HG02870 (cell line): ENCODE results near the gene EXTL1.
"Not testable (repeated sequence)": the region's sequence is repeated elsewhere in the genome, so short reads cannot be mapped to it uniquely, and the experiment has no call there.

ENCODE experiments used
- ATAC-seq: cut with Tn5 transposase; IDR thresholded peaks from one replicate; pipeline ENCODE4 v1.9.1; 2021; ENCODE audit warnings: mild to moderate bottlenecking, moderate library complexity; ENCODE audit not compliant: unreplicated experiment

The EXTL1 gene, protein sequence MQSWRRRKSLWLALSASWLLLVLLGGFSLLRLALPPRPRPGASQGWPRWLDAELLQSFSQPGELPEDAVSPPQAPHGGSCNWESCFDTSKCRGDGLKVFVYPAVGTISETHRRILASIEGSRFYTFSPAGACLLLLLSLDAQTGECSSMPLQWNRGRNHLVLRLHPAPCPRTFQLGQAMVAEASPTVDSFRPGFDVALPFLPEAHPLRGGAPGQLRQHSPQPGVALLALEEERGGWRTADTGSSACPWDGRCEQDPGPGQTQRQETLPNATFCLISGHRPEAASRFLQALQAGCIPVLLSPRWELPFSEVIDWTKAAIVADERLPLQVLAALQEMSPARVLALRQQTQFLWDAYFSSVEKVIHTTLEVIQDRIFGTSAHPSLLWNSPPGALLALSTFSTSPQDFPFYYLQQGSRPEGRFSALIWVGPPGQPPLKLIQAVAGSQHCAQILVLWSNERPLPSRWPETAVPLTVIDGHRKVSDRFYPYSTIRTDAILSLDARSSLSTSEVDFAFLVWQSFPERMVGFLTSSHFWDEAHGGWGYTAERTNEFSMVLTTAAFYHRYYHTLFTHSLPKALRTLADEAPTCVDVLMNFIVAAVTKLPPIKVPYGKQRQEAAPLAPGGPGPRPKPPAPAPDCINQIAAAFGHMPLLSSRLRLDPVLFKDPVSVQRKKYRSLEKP

DNA sequence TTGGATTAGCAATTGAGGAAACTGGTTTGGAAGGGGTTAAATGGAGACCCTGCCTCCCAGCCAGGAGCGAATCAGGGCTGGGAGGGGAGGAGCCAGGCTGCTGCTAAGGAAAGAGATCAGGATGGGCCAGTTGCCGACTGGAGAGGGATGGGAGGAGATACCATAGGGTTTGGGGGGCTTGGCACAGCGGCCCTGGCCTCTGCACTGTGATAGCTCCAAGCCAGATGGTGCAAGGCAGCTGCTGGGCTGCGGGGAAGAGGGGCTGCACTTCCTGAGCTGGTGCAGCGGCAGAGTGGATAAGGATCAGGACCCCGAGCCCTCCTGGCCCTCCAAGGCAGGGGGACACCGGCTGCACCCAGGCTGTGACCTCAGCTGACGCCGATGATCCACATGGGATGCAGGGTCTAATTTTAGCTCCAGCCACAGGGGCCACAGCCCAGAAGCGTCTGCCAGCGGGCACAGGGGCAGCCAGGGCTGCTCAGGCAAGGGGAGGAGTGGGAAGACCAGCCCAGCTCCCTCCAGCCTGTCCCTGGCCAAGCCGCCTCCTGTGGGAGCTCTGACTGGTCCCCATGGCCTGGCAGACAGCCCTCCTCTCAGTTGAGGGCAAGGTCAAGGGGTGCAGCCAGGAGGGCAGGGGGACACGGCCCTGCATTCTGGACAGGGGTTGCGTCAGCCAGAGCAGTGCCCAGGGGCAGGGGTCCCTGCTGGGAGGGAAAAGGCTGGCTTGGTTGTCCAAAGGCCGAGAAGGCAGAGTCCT, at the start of gene EXTL1:
Gene EXTL1 (plus strand): TSS at position 129 of the 757 bp plus-strand sequence. CDS start 872 bp downstream, outside the sequence.
- no peak for ATAC-seq

DNA sequence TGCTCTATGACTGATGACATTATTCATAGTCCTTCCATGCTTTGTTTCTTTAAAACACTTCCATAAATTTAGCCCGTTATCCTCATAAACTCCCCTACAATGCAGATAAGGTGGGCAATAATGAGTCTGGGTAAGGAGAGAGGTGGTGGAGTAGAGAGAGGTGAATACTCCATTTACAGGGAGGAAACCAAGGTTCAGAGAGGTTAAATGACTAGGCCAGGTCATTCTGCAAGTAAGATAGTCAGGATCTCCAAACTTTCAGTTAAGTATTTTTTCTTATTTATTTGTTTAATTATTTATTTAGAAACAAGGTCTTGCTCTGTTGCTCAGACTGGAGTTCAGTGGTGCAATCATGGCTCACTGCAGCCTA, 49.8 kb upstream of the EXTL1 start:
- ATAC-seq = no peak

DNA sequence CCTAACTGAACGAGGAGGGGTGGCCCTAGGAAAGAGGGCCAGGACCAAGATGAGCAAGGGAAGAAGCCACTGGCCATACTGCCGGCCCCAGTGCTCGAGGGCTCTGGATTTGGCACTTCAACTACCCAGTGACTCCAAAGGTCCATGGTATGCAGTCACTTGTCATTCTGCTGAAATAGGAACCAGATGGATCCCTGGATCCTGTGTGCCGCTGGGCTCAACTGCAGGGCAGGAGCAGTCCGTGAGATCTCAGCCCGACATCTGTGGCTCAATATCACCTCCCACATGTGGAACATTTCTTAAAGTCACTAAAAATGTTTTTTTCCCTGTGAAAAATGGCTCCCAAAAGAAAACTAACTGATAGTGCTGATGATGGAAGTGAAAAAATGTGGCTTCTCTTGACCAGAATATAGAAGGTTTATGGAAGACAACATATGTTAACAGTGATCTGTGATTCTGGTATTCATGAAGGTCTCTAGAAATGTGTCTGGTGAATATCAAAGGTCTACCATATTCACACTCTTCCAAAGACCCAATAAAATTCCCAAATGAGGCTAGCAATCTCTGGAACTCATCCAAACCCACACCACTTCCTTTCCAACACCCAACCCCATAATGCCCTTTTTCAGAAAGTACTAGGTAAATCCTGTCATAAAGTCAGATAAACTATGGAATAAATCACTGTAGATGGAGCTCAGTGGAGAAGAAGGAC, 47.8 kb upstream of the EXTL1 start:
- no peak for ATAC-seq

DNA sequence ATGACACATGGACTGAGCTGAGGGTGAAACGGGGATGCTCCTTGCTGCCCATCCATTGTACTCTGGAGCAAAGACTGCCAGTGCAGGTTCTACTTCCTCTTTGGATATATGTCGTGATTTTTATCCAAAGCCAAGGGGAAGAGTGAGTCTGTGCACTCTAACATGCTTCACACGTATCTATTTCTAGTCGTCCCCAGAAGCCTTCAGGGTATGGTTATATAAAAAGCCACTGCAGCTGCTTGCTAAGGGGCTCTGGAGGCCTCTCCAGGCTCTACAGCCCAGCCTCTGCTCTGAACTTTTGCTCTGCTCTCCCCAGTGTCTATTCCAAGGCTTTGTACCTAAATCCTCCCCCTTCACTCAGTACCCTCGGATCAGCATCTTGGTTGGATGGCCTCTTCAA, 43.8 kb upstream of the EXTL1 start:
- ATAC-seq = no peak

DNA sequence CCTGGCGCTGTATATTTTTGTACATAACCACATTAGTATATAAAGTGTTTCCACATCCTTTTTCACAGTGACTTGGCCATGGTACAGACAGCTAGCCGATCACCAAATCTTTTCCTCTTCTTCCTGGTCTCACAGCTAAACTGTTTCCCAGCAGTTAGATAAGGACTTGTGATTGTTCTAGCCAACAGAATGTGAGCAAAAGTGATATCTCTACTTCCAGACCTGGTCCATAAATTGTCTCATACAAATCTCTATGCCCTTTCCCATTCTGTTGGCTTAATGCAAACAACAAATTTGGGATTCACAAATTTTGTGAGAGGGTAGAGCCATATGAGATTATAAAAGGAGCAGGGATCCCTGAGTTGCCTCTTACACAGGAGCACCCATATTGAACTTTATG, 43.2 kb upstream of the EXTL1 start:
- no peak for ATAC-seq

DNA sequence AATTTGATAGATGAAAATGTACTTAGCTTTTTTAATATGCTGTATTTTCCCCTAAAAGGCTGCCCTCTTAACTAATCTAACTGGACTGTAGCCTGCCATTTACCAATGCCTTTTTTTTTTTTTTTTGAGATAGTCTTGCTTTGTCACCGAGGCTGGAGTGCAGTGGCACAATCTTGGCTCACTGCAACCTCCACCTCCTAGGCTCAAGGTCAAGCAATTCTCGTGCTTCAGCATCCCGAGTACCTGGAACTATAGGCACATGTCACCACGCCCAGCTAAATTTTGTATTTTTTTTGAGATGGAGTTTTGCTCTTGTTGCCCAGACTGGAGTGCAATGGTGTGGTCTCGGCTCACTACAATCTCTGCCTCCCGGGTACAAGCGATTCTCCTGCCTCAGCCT, 42.4 kb upstream of the EXTL1 start:
- no peak for ATAC-seq

DNA sequence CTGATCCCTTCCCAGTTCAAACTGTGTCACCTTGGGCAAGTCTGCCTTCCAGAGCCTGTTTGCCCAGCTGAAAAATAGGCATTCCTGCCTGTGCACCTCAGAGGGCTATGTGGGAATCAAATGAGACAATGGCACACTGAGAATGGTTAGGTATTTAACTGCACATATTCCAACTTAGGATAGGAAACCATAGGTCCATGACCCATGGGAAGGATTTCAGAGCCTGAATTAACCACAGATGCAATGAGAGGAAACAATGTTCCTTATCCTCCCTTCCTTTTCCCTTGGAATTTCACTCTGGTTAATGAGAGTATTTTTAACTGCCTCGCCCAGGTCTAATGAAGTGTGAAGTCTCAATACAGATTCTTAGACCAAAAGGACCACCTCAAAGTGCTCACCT, 36.4 kb upstream of the EXTL1 start:
- ATAC-seq = no peak

DNA sequence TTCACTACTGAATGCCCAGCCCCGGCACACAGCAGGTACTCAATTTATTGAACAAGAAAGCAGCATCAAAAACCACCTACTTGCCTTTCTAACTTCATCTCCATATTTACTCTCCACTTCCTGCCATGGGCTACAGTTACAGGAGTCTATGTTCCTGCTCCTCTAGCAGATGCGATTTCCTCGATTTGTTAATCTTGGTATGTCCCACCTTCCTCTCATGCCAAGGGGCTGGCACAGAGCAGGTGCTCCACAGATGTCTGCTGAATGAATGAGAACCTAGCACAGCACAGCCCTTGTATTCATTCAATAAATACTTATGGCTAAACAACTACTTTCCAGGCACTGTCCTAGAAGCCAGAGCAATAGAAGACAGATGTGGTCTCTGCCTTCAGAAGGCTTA, 35.9 kb upstream of the EXTL1 start:
- no peak for ATAC-seq

DNA sequence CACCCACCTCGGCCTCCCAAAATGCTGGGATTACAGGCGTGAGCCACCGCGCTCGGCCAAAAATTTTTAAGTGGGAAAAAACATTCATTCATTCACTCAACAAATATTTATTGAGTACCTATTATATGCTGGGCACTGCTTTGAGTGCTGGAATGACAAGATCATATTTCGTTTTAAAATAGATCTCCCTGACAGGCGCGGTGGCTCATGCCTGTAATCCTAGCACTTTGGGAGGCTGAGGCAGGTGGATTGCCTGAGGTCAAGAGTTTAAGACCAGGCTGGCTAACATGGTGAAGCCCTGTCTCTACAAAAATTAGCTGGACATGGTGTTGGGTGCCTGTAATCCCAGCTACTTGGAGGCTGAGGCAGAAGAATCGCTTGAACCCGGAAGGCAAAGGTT, 34.8 kb upstream of the EXTL1 start:
- ATAC-seq = not testable (repeated sequence)

DNA sequence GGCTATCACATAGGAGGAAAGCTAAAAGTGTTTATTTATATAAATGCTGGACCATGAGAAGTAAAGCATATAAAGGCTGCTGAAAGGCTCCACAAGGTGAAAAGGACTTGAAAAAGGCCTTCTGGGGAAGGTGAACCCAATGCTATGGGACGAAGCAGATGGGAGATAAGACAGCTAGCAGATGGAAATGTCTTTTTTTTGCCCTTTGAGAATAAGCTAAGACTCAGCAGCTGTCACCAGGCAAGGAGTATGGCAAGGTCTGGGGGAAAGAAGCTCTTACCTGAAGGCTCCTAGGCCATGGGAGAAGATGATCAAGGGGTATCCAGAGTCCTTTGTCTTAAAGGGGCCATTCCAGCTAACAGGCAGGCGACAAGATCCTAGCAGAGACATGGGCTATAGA, 33.6 kb upstream of the EXTL1 start:
- no peak for ATAC-seq

DNA sequence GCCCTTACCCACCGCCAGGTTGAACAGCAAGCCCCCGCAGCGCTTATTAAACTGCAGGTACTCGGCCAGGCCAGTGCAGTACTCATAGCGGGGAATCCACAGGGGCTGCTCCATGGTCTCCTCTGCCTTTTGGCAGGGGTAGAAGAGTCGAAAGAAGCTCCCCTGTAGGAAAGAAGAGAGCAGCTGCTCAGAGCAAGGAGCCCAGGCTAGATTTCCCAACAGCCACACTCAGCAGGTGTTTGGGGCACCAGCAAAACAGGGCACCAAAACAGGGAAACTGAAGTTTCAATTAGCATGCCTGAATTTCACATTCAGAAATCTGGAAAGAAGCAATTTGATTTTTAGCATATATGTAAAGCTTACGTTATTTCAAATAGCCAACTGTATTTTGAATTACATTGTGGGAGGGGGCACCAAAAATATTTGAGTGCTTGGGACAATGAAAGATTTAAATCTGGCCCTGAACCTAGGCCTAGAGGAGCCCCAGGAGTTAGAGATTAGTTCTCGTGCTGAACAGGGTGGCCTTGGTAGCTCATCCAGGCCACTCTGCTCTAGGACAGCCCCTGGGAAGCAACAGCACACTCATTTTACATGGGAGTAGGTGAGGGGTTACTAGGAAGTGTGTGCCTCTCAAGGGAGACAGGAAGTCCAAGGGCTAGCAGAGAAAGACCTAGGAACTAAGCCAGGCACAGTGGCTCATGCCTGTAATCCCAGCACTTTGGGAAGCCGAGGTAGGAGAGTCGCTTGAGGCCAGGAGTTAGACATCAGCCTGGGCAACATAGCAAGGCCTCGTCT, 31.9 kb upstream of the EXTL1 start:
- ATAC-seq = no peak

DNA sequence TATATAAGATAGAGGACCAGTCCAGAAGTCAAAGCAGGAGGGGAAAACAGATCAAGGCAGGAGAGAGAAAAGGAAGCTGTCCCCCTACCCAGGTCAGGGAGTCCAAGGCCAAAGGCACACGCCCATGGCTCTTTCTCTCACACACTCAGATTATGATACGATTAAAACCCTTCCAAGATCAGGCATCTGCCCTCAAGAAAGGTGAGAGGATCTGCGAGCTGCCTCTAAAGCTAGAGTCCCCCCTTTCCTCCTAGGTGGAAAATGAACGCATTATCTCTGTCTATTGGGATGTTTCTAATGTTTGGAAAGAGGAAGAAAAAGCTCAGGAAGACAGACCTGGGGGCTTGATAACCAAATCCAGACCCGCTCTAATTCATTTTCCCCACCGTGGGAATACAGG, 31.3 kb upstream of the EXTL1 start:
- ATAC-seq = no peak

DNA sequence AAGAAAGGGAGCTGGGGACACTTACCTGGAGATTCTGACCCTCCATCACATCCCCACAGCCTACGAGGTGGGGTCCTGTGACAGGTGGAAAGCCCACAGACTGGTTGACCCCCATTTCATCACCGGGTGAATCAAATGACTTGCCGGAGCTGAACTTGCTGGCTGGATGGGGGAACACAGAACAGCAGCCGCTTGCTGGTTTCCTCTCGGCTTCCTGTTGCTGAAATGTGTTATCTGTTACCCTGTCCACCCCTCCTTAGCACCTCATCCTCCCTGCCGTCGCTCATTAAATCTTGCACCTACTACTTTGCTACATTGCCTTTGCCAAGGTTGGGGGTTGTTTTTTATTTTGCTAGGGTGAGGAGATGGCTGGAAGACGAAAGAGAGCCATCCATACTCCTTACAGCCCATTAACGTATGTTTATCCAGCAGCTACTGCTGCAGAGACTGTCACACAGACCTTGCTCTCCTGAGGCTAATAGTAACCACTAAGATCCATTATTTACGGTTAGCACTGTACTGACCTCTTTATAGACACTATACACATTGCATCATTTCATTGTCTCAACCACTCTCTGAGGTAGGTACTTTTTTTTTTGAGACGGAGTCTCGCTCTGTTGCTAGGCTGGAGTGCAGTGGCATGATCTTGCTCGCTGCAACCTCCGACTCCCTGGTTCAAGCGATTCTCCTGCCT, 30.7 kb upstream of the EXTL1 start:
- ATAC-seq = no peak

DNA sequence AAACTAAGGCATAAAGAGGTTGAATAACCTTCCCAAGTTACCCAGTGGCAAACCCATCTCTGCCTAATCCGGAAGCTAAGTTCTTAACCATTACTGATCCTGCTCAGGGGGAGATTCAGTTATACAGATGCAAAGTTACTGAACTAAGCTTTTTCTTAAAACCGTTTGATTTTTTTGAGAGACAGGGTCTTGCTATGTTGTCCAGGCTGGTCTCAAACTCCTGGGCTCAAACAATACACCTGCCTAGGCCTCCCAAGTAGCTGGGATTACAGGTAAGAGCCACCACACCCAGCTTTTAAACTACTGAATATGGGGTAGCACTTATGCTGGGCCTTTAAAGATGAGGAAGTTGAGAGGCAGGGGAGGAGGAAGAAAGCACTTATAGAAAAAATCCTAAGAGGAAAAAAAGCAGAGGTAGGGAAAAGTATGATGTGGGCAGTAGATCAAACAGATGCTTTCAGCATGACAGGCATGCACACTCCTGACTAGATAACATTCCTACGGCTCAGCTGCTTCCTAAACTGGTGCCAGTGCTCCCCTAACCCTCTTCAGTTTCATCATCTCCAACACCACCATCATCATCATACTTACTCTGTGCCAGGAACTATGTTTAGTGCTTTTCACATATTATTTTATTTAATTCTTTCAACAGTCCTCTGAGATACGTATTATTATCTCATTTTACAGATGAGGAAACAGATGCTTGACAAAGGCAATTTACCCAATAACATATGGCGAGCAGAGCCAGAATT, 29.5 kb upstream of the EXTL1 start:
- ATAC-seq = no peak

DNA sequence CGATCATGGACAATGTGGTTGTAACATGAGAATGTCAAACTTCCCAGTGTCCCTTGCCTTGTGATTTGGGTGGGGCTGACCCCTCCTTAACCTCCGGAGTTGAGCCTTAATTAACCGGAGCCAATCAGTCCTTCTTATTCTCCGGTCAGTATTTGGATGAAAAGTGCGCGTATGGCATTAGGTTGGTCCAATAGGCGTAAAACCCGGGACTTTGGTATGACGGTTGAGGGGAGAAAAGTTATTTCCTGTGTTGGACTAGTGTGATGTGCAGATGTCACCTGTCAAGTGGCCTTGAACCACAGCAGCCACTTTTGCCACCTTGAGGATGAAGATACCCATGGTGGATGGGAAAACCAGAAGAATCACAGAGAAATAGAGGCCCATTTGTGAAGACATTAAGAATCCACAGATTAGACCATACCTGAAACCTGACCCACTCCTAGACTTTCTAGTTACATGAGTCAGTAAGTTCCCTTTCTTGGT, 28.8 kb upstream of the EXTL1 start:
- ATAC-seq = no peak

DNA sequence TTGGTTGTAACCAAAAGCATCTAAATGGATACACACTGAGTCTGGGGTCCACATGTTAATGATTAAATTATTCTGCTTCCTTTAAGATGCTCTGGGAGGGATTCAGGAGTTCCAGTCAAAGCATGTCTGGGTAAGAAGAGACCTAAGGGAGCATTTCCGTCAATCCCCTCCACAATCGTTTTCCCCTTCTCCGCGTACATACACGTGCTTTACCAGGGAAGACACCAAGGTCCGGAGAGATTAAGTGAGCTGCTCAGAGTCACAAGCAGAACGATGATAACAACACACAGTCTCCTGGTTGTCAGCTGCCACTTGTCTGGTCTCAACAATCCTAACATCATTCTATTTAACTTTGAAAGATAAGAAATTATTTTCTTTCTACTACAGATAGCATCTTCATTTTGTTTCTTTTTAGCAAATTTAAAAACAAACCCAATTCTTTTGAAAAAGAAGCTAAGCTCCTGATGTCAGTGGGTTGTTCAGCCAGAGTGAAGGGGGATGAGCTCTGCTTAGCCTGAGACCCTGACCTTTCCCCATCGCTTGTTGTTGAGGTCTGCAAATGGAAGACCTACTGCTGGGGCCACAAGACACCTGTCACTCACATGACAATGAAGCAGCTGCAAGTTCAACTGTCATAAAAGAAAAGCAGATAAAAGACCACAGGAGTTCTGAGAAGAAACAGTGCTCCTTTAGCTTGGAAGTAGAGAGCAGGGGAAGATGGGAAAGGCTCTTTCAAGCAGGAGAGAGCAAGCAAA, 28.2 kb upstream of the EXTL1 start:
- ATAC-seq = no peak

DNA sequence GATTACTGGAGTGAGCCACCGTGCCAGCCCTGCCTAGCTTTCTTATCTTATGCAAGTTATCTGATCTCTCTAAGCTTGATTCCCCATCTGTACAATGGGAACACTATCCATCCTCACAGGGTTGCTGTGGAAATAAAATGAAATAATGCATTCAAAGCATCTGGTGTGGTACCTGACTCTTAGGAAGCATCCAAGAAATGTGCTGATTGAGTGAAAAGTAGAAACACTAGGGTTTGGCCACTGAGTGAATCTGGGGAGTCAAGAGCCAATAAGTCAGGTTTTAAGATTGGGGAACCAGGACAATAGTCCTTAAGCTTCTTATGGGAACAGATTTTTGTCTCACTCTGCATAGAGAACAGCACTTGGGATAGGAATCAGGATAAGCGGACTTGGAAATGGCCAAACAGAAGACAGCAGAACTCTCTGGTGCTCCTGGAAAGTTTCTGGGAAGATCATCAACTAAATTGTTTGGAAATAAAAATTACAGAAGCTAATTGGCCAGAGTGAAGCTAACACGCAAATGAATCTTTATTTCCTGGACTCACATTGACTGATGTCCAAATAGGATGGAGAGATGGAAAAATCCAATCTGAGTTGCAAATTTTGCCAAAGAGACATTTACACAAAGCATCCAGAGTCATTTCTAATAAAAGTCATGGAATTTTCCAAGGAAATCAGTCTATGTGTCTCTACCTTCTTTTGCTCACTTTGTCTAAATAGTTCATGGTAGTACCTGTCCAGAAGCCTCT, 27.0 kb upstream of the EXTL1 start:
- no peak for ATAC-seq
